ENCODE data around the gene NCDN. TPM values are rescaled to one million over a fixed set of nuclear protein-coding genes. Genes with fewer than 3 reads are reported as not detected.

The NCDN gene
- total and polyA plus RNA-seq, 2 of the 8 experiments (the other 6 are each of a cell fraction or from before 2014, with no cell fraction given), result 26.2 to 35.4 TPM

DNA sequence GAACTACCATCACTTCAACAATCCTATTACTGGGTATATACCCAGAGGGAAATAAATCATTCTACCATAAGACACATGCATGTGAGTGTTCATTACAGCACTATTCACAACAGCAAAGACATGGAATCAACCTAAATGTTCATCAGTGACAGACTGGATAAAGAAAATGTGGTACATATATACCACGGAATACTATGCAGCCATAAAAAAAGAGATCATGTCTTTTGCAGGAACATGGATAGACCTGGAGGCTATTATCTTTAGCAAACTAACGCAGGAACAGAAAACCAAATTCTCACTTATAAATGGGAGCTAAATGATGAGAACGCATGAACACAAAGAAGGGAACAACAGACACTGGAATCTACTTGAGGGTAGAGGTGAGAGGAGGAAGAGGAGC lies 39.4 kb upstream of the NCDN start (continued):
- TF ChIP-seq YY1 (IDR thresholded peaks at IDR 0.05; ENCODE audit: low read depth, low read length) (no peak), FOSL1 (IDR thresholded peaks at IDR 0.05; ENCODE audit: insufficient read depth, low read depth, low read length) (no peak), ZNF274 (IDR thresholded peaks at IDR 0.05; ENCODE audit: borderline replicate concordance, extremely low read depth, low read length) (no peak), MAFK (IDR thresholded peaks at IDR 0.05; ENCODE audit: low read depth, low read length) (no peak), JUN (IDR thresholded peaks at IDR 0.05; ENCODE audit: low read depth, low read length) (no peak), TEAD4 (IDR thresholded peaks at IDR 0.05; ENCODE audit: low read depth, low read length) (no peak)
- TF ChIP-seq, protein P1, sequence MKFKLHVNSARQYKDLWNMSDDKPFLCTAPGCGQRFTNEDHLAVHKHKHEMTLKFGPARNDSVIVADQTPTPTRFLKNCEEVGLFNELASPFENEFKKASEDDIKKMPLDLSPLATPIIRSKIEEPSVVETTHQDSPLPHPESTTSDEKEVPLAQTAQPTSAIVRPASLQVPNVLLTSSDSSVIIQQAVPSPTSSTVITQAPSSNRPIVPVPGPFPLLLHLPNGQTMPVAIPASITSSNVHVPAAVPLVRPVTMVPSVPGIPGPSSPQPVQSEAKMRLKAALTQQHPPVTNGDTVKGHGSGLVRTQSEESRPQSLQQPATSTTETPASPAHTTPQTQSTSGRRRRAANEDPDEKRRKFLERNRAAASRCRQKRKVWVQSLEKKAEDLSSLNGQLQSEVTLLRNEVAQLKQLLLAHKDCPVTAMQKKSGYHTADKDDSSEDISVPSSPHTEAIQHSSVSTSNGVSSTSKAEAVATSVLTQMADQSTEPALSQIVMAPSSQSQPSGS (IDR thresholded peaks at IDR 0.05; ENCODE audit: low read length), result no peak

Measured in H1 (cell line).